ENCODE results near the gene IDI2.
"Not testable (repeated sequence)": the region's sequence is repeated elsewhere in the genome, so short reads cannot be mapped to it uniquely, and the experiment has no call there.

The IDI2 gene

DNA sequence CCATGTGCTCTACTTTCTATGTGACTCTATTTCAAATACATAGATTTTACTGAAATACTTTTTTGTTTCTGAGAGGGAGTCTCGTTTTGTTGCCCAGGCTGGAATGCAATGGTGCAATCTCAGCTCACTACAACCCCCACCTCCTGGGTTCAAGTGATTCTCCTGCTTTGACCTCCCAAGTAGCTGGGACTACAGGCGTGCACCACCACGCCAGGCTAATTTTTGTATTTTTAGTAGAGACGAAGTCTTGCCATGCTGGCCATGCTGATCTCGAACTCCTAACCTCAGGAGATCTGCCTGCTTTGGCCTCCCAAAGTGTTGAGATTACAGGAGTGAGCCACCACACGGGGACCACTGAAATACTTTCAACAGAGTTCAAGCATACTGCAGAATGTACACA lies 19.8 kb upstream of the IDI2 start:
- peaks cover 59% of the 10 kb centered on the region for H3K36me3 ChIP-seq (ENCODE audit: insufficient read depth, low read length)
- H3K4me3 ChIP-seq (ENCODE audit: low read length): peak overlapping the region; percentile 24; the same call in 1 of the 2 replicates
- H3K9ac ChIP-seq (ENCODE audit: low read depth, low read length): no peak overlapping the region
- H3K27me3 ChIP-seq (ENCODE audit: insufficient read depth, low read length): no peaks in the 10 kb centered on the region
- 86% methylated on average over 6 of the region's 6 CpGs for WGBS
- H3K4me1 ChIP-seq (ENCODE audit: insufficient read depth, low read length): peaks cover 3% of the 10 kb centered on the region; the same call in 1 of the 2 replicates
- H3K27ac ChIP-seq (ENCODE audit: low read depth, low read length): no peak overlapping the region
- H3K9me3 ChIP-seq (ENCODE audit: insufficient read depth, low read depth, low read length): no peaks in the 10 kb centered on the region

DNA sequence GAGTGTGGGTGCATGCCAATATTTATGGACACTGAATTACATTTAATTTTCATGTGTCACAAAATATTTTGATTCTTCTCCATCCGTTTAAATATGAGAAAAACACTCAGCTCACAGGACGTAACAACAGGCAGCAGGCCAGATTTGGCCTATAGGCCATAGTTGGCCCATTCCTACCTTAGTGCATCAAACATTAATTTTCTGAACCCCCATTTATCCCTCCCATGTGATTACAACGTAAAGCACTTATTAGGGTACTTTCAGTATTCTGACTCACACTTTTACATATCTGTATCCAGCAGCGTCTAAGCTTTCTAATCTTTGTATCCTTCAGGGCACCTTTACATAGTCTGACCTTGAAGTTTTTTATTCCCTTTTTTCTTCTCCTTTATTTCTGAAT lies 19.3 kb upstream of the IDI2 start:
- Histone ChIP-seq H3K27ac (ENCODE audit: low read depth, low read length) (no peak overlapping the region), H3K4me1 (ENCODE audit: insufficient read depth, low read length) (no peaks in the 10 kb centered on the region), H3K4me3 (ENCODE audit: low read length) (no peak overlapping the region; the same call in 1 of the 2 replicates), H3K36me3 (ENCODE audit: insufficient read depth, low read length) (peaks cover 63% of the 10 kb centered on the region), H3K9ac (ENCODE audit: low read depth, low read length) (no peak overlapping the region), H3K27me3 (ENCODE audit: insufficient read depth, low read length) (no peaks in the 10 kb centered on the region), H3K9me3 (ENCODE audit: insufficient read depth, low read depth, low read length) (no peaks in the 10 kb centered on the region)
- 93% methylated on average over 4 of the region's 4 CpGs for WGBS

DNA sequence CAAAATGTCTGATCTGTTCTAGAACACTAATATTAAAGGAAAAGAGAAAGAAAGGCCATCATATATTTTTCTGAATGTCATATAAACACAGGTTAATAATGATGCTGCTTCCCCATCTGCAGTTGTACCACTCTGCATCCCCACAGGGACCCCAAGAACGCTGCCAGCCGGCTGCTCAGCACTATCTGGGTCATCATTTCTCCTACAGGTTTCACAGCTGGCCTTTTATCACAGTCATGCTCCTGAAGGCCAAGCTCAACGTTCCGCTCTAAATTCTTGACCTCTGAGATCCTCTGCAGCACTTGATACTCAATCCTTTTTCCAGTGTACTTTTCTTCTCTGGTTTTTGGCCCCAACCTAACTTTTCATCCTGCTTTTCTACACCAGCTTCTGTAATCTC lies 18.5 kb upstream of the IDI2 start:
- no peak overlapping the region for H3K27ac ChIP-seq (ENCODE audit: low read depth, low read length)
- H3K36me3 ChIP-seq (ENCODE audit: insufficient read depth, low read length): peaks cover 72% of the 10 kb centered on the region
- no peaks in the 10 kb centered on the region for H3K9me3 ChIP-seq (ENCODE audit: insufficient read depth, low read depth, low read length)
- 88% methylated on average over 4 of the region's 4 CpGs for WGBS
- H3K27me3 ChIP-seq (ENCODE audit: insufficient read depth, low read length): no peaks in the 10 kb centered on the region
- no peak overlapping the region for H3K4me3 ChIP-seq (ENCODE audit: low read length)
- H3K4me1 ChIP-seq (ENCODE audit: insufficient read depth, low read length): no peaks in the 10 kb centered on the region
- H3K9ac ChIP-seq (ENCODE audit: low read depth, low read length): peak overlapping the region; percentile 21; the same call in 1 of the 2 replicates

DNA sequence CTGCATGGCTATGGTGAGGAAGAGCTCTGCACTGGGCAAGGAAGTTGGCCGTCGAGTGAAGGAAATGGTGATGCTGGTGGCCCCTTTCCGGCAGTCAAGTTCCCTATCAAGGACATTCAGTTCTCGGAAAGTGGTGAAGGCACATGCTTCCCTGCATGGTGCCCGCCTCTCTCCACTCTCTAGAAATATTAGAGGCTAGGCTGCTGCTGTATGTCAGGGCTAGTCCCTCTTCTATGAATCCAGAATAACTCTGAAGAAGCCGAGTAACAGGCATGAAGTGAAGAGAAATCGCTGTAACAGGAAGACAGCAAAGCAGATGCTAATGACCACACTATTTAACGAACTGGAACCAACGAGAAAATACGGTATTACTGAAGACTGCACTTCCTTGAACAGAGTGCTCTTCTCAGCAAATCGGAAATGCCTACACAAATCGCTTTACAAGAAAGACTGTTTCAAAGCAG lies 17.9 kb upstream of the IDI2 start:
- Histone ChIP-seq H3K36me3 (ENCODE audit: insufficient read depth, low read length) (peaks cover 74% of the 10 kb centered on the region), H3K4me1 (ENCODE audit: insufficient read depth, low read length) (no peaks in the 10 kb centered on the region), H3K9ac (ENCODE audit: low read depth, low read length) (no peak overlapping the region)

DNA sequence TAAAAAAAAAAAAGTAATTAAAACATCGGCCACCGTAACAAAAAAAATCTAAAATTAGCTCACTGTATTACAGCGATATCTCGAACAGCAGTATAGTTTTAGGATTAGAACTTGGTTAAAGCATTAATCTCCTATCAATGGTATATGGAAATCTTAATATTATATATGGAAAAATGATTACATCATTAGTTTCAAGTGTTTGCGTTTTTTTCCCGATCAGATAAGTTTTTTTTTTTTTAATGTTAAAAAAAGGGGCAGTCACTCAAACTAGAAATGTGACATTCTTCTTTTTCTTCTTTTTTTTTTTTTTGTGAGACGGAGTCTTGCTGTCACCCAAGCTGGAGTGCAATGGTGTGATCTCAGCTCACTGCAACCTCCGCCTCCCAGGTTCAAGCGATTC lies 15.9 kb upstream of the IDI2 start:
- 94% methylated on average over 7 of the region's 9 CpGs for WGBS
- Histone ChIP-seq H3K9ac (ENCODE audit: low read depth, low read length) (no peak overlapping the region), H3K27me3 (ENCODE audit: insufficient read depth, low read length) (no peaks in the 10 kb centered on the region), H3K27ac (ENCODE audit: low read depth, low read length) (no peak overlapping the region), H3K36me3 (ENCODE audit: insufficient read depth, low read length) (peaks cover 81% of the 10 kb centered on the region), H3K9me3 (ENCODE audit: insufficient read depth, low read depth, low read length) (no peaks in the 10 kb centered on the region), H3K4me3 (ENCODE audit: low read length) (no peak overlapping the region), H3K4me1 (ENCODE audit: insufficient read depth, low read length) (no peaks in the 10 kb centered on the region)

More for the DNA sequence above, 17.9 kb upstream of the IDI2 start:
- WGBS: 93% methylated on average over 12 of the region's 12 CpGs
- Histone ChIP-seq H3K9me3 (ENCODE audit: insufficient read depth, low read depth, low read length) (no peaks in the 10 kb centered on the region), H3K27me3 (ENCODE audit: insufficient read depth, low read length) (no peaks in the 10 kb centered on the region), H3K27ac (ENCODE audit: low read depth, low read length) (no peak overlapping the region), H3K4me3 (ENCODE audit: low read length) (no peak overlapping the region)

DNA sequence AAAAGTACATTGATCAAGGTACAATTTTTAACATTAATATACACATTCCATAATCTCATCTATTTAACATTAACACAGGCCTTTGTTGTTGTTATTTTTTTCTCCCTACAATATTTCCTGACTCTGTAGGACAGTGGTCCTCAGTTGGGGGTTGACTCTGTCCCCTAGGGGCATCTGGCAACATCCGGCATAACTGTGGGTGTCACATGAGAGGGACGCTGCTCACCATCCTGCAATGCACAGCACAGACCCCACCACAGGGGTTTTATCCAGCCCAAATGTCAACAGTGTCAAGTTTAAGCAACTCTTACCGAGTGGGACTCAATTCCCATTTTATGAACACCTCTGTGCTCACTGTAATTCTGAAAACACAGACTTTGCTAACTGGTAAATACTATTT lies 14.5 kb upstream of the IDI2 start:
- 94% methylated on average over 3 of the region's 3 CpGs for WGBS
- no peaks in the 10 kb centered on the region for H3K9me3 ChIP-seq (ENCODE audit: insufficient read depth, low read depth, low read length)
- peaks cover 6% of the 10 kb centered on the region; the same call in 1 of the 2 replicates for H3K4me1 ChIP-seq (ENCODE audit: insufficient read depth, low read length)
- H3K4me3 ChIP-seq (ENCODE audit: low read length): no peak overlapping the region
- no peaks in the 10 kb centered on the region for H3K27me3 ChIP-seq (ENCODE audit: insufficient read depth, low read length)
- H3K36me3 ChIP-seq (ENCODE audit: insufficient read depth, low read length): peaks cover 69% of the 10 kb centered on the region
- no peak overlapping the region for H3K9ac ChIP-seq (ENCODE audit: low read depth, low read length)
- H3K27ac ChIP-seq (ENCODE audit: low read depth, low read length): no peak overlapping the region

DNA sequence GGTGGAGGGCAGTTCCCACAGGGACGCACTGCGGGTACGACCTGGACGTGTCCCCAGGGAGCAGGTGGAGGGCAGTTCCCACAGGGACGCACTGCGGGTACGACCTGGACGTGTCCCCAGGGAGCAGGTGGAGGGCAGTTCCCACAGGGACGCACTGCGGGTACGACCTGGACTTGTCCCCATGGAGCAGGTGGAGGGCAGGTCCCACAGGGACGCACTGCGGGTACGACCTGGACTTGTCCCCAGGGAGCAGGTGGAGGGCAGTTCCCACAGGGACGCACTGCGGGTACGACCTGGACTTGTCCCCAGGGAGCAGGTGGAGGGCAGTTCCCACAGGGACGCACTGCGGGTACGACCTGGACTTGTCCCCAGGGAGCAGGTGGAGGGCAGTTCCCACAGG lies 13.1 kb upstream of the IDI2 start:
- H3K36me3 ChIP-seq (ENCODE audit: insufficient read depth, low read length): peaks cover 56% of the 10 kb centered on the region
- 97% methylated on average over 12 of the region's 20 CpGs for WGBS

DNA sequence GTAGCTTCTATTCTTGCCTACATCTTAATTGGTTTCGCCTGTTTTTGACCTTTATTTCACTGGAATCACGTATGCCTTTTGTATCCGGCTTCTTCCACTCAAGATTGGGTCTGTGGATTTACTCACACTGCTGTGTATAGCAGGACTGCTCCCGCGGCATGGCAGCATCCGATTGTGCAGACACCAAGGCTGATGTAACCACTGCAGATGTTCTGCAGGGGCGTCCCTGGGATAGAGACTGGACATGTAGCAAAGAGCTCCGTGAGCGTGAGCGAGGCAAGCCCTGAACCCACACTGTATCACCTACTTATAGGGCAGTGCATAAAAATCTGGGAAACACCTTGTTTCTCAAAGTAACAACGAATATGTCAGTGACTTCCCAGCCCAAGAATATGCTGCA lies 11.4 kb upstream of the IDI2 start:
- H3K9ac ChIP-seq (ENCODE audit: low read depth, low read length): no peak overlapping the region
- H3K4me1 ChIP-seq (ENCODE audit: insufficient read depth, low read length): peaks cover 7% of the 10 kb centered on the region; the same call in 1 of the 2 replicates
- H3K36me3 ChIP-seq (ENCODE audit: insufficient read depth, low read length): peaks cover 39% of the 10 kb centered on the region
- H3K27ac ChIP-seq (ENCODE audit: low read depth, low read length): no peak overlapping the region
- no peaks in the 10 kb centered on the region for H3K9me3 ChIP-seq (ENCODE audit: insufficient read depth, low read depth, low read length)
- no peaks in the 10 kb centered on the region for H3K27me3 ChIP-seq (ENCODE audit: insufficient read depth, low read length)
- WGBS: 92% methylated on average over 11 of the region's 11 CpGs
- H3K4me3 ChIP-seq (ENCODE audit: low read length): no peak overlapping the region

More for the DNA sequence above, 13.1 kb upstream of the IDI2 start:
- H3K27me3 ChIP-seq (ENCODE audit: insufficient read depth, low read length); H3K9ac ChIP-seq (ENCODE audit: low read depth, low read length); H3K27ac ChIP-seq (ENCODE audit: low read depth, low read length); H3K4me3 ChIP-seq (ENCODE audit: low read length); H3K9me3 ChIP-seq (ENCODE audit: insufficient read depth, low read depth, low read length); H3K4me1 ChIP-seq (ENCODE audit: insufficient read depth, low read length): not testable (repeated sequence)

DNA sequence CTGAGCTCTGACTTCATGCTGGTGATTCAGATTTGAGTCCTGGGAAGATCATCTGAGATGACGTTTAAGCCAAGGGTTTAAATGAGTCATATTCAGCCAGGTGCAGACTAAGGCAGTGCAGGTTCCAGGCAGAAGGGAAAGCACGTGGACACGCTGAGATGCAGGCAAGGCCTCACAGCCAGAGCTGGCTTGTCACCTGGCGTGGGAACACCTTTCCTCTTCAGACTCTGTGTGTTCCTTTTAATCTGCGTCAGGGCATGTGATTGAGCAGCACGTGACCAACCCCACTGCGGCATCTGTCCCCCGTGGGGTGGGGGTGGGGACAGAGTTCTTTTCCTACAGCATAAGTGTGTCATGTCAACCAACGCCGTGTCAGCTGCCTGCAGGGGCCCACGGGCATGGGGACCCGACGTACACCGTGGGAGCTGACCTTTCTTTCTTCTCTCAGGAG lies 10.7 kb upstream of the IDI2 start:
- Histone ChIP-seq H3K36me3 (ENCODE audit: insufficient read depth, low read length) (peaks cover 32% of the 10 kb centered on the region), H3K27ac (ENCODE audit: low read depth, low read length) (no peak overlapping the region), H3K9me3 (ENCODE audit: insufficient read depth, low read depth, low read length) (no peaks in the 10 kb centered on the region), H3K27me3 (ENCODE audit: insufficient read depth, low read length) (no peaks in the 10 kb centered on the region), H3K4me3 (ENCODE audit: low read length) (no peak overlapping the region), H3K9ac (ENCODE audit: low read depth, low read length) (no peak overlapping the region), H3K4me1 (ENCODE audit: insufficient read depth, low read length) (peaks cover 7% of the 10 kb centered on the region; the same call in 1 of the 2 replicates)
- 88% methylated on average over 14 of the region's 14 CpGs for WGBS

DNA sequence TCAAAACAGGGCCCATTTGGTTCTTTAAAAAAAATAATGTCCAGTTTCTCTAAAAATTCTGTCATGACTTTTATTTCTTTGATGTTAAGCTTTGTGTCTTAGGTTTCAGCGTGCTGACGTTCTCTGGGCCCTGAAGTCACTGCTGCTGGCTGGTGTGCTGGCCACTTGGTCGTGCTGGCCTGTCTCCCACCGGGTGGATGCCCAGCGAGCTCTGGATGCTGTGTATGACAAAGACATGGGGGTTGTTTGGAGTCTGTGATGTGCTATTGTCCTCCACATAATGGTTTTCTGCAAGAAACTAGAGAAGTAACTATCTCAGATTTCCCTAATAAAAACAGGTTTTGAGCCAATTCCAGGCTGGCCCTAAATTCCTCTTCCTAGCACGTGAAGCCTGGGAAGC lies 9.5 kb upstream of the IDI2 start:
- Histone ChIP-seq H3K36me3 (ENCODE audit: insufficient read depth, low read length) (peaks cover 20% of the 10 kb centered on the region), H3K27ac (ENCODE audit: low read depth, low read length) (no peak overlapping the region), H3K4me3 (ENCODE audit: low read length) (no peak overlapping the region), H3K9ac (ENCODE audit: low read depth, low read length) (no peak overlapping the region), H3K9me3 (ENCODE audit: insufficient read depth, low read depth, low read length) (no peaks in the 10 kb centered on the region), H3K27me3 (ENCODE audit: insufficient read depth, low read length) (no peaks in the 10 kb centered on the region), H3K4me1 (ENCODE audit: insufficient read depth, low read length) (peaks cover 7% of the 10 kb centered on the region; the same call in 1 of the 2 replicates)
- WGBS: 77% methylated on average over 6 of the region's 6 CpGs

DNA sequence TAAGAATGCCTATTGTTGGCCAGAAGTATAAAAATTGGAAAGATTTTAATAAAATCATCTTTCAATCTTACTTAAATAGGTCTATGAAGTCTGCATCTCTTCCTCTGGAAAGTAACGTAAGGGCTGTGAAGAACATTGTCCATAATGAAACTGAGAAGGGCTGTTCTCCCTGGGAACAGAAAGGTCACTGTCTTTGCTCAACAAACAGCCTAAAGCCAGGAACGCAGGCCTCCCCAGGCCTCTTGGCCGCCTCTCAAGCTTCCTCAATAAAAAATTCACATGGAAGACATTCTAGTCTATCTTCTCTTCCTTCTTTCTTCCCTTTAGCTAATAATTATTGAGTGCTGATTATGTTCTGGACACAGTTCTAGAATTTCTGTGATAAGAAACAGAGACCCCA lies 9.1 kb upstream of the IDI2 start:
- Histone ChIP-seq H3K9ac (ENCODE audit: low read depth, low read length) (no peak overlapping the region), H3K9me3 (ENCODE audit: insufficient read depth, low read depth, low read length) (no peaks in the 10 kb centered on the region), H3K36me3 (ENCODE audit: insufficient read depth, low read length) (peaks cover 16% of the 10 kb centered on the region), H3K27ac (ENCODE audit: low read depth, low read length) (no peak overlapping the region), H3K4me3 (ENCODE audit: low read length) (no peak overlapping the region), H3K4me1 (ENCODE audit: insufficient read depth, low read length) (peaks cover 7% of the 10 kb centered on the region; the same call in 1 of the 2 replicates), H3K27me3 (ENCODE audit: insufficient read depth, low read length) (no peaks in the 10 kb centered on the region)
- WGBS: 99% methylated on average over 3 of the region's 3 CpGs

DNA sequence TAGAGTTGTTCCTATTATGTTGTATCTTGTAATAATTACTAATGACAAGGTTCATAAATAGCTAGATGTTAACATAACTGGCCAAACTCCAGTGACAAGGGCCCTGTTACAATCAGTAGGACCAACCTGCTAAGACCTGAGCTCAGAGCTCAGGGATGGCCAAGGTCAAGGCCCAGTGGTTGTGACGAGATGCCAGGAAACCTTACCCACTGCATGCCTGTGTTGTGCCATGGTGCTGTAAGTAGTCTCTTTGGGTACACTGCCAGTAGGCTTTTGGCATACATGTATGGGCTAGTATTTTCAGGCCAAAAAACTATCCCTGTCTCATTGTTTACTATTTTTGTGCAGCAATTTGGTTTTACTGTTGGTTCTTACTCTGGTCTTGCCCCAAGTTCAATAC lies 7.9 kb upstream of the IDI2 start:
- no peak overlapping the region for H3K4me3 ChIP-seq (ENCODE audit: low read length)
- no peak overlapping the region for H3K27ac ChIP-seq (ENCODE audit: low read depth, low read length)
- peaks cover 7% of the 10 kb centered on the region for H3K36me3 ChIP-seq (ENCODE audit: insufficient read depth, low read length)
- H3K9me3 ChIP-seq (ENCODE audit: insufficient read depth, low read depth, low read length): no peaks in the 10 kb centered on the region
- WGBS: 88% methylated on average over 1 of the region's 1 CpG
- H3K4me1 ChIP-seq (ENCODE audit: insufficient read depth, low read length): peaks cover 7% of the 10 kb centered on the region; the same call in 1 of the 2 replicates
- no peak overlapping the region for H3K9ac ChIP-seq (ENCODE audit: low read depth, low read length)
- H3K27me3 ChIP-seq (ENCODE audit: insufficient read depth, low read length): no peaks in the 10 kb centered on the region

All from HUES64 (cell line).